H1 (cell line): ENCODE data around the gene ASTL. TPM values are rescaled to one million over a fixed set of nuclear protein-coding genes. Genes with fewer than 3 reads are reported as not detected.

Experiments
- E2F6 ChIP-seq: IDR thresholded peaks from 2 replicates; pipeline ENCODE4 v1.6.1; 2012; ENCODE audit warnings: inconsistent platforms
- polyA plus RNA-seq, 7 experiments: library from polyadenylated mRNA; depleted of rRNA in 3 of 7; stranded (reverse) in 5 of 7; unstranded in 2 of 7; fragments of >200 nt in 5 of 7; fragments of 200-250 nt in 2 of 7; gene quantifications; 1 replicate in 5 of 7; 2 replicates in 1 of 7; 4 replicates in 1 of 7; pipeline versions ENCODE4 v1.2.1 to v1.2.3, GENCODE V29; 2011 to 2013; ENCODE audit warnings: missing spikeins in 2 of 7, mixed read lengths in 2 of 7
- total RNA-seq: library from RNA; stranded (reverse); fragmentation: NEBNext Ultra II Directional; extraction: Animal tissue kit (Norgen Biotek cat#: 25700); gene quantifications from 2 replicates; pipeline ENCODE4 v1.2.1, GENCODE V29; 2021

The ASTL gene
- total and polyA plus RNA-seq, 2 of the 8 experiments (the other 6 are each of a cell fraction or from before 2014, with no cell fraction given), result 0.60 to 1.4 TPM

GRCh38 chr2:96116424-96116878 lies 21.9 kb downstream of the ASTL start, which contains the start of gene ADRA2B (continued):
- peak; percentile 65 for TF ChIP-seq E2F6
- TF ChIP-seq, all 59 proteins: peak for 9
